Lower leg skin (tissue), 4 donors: ENCODE data around the gene ADAM17. TPM values are rescaled to one million over a fixed set of nuclear protein-coding genes. Genes with fewer than 3 reads are reported as not detected.

ENCODE experiments used
- DNase-seq, 2 donors: peaks; one replicate each; pipeline ENCODE4 v3.0.0-alpha.2; 2019; ENCODE audit warnings: low spot score in 2 of 2
- H3K4me3 ChIP-seq: fragments of 200-600 bp; sonication (generic); 2 replicates; pipeline ENCODE4 v1.5.1; 2017; ENCODE audit warnings: mild to moderate bottlenecking, low read depth; ENCODE audit not compliant: poor library complexity, severe bottlenecking
- CTCF ChIP-seq, 3 donors: fragments of 450-650 bp; IDR thresholded peaks; one replicate each; pipeline ENCODE4 v1.5.1; 2016; ENCODE audit warnings: antibody characterized with exemption in 3 of 3, mild to moderate bottlenecking in 3 of 3, moderate library complexity in 2 of 3
- POLR2A ChIP-seq, 2 donors: fragments of 450-650 bp; IDR thresholded peaks; one replicate each; pipeline ENCODE4 v1.6.1; 2016 to 2017; ENCODE audit warnings: antibody characterized with exemption in 2 of 2, mild to moderate bottlenecking in 1 of 2, moderate library complexity in 1 of 2
- WGBS, 2 donors: methylation state at CpG; one replicate each; pipeline ENCODE4 v1.1.5; 2018; 5-methylcytosine and 5-hydroxymethylcytosine counted together
- intact Hi-C: fragments of 100-400 bp; cut with DNase I; formaldehyde crosslinking; loops from one replicate; pipeline ENCODE4 v1.15.0; 2023; ENCODE audit warnings: low total_unique reads
- total RNA-seq, 4 donors: library from RNA; depleted of rRNA; stranded (reverse); fragments of >200 nt; gene quantifications; one replicate each; pipeline ENCODE4 v1.1.0, GENCODE V29; 2016

Gene ADAM17
- total RNA-seq, 4 donors from 2014 or later = 23.0 to 29.8 (median 27.5) TPM

GRCh38 chr2:9573840-9574239 is 18.2 kb upstream of the ADAM17 start:
- H3K4me3 ChIP-seq = no peak overlapping the region
- 85 to 92% methylated on average over 4 of the region's 4 CpGs for WGBS, 2 donors
- no peak for TF ChIP-seq CTCF (IDR thresholded peaks at IDR 0.05)
- intact Hi-C loops = no loop called here
- DNase-seq = no peak

GRCh38 chr2:9573013-9573720 is 17.5 kb upstream of the ADAM17 start:
- 91 to 92% methylated on average over 1 of the region's 1 CpG for WGBS, 2 donors
- no peak overlapping the region for H3K4me3 ChIP-seq
- TF ChIP-seq CTCF (IDR thresholded peaks at IDR 0.05) (no peak), POLR2A (IDR thresholded peaks at IDR 0.05) (no peak)
- no peak for DNase-seq
- intact Hi-C loops = no loop called here

GRCh38 chr2:9570182-9571060 is 14.8 kb upstream of the ADAM17 start:
- 76 to 82% methylated on average over 4 of the region's 4 CpGs for WGBS, 2 donors

GRCh38 chr2:9565436-9566153 is 10.0 kb upstream of the ADAM17 start:
- no peak for TF ChIP-seq CTCF (IDR thresholded peaks at IDR 0.05)
- TF ChIP-seq POLR2A (IDR thresholded peaks at IDR 0.05) = no peak
- 59 to 65% methylated on average over 11 of the region's 11 CpGs for WGBS, 2 donors
- H3K4me3 ChIP-seq = no peak overlapping the region
- DNase-seq = peak; percentile 91 to 92
- intact Hi-C loops = loop anchor here (10.0 kb wide), 1 partner anchor 59 kb away; no protein-coding TSS in a partner anchor

More at GRCh38 chr2:9570182-9571060, 14.8 kb upstream of the ADAM17 start:
- intact Hi-C loops = no loop called here
- no peak for TF ChIP-seq POLR2A (IDR thresholded peaks at IDR 0.05)
- no peak for TF ChIP-seq CTCF (IDR thresholded peaks at IDR 0.05)
- no peak for DNase-seq
- no peak overlapping the region for H3K4me3 ChIP-seq

- no peak for TF ChIP-seq CTCF (IDR thresholded peaks at IDR 0.05)
- TF ChIP-seq POLR2A (IDR thresholded peaks at IDR 0.05) = no peak
- intact Hi-C loops = loop anchor here (10.0 kb wide), 1 partner anchor 64 kb away; no protein-coding TSS in a partner anchor
- no peak overlapping the region for H3K4me3 ChIP-seq
- 78 to 92% methylated on average over 2 of the region's 2 CpGs for WGBS, 2 donors
- no peak for DNase-seq
Observed at GRCh38 chr2:9560628-9561027, 5.0 kb upstream of the ADAM17 start.
